Measurements from ENCODE around the gene SLC9A1. TPM values are rescaled to one million over a fixed set of nuclear protein-coding genes. Genes with fewer than 3 reads are reported as not detected.

Gene SLC9A1
- polyA plus RNA-seq, 1 donor (not counting 4 experiments of a cell fraction or from before 2014, with no cell fraction given): 12.4 TPM

DNA sequence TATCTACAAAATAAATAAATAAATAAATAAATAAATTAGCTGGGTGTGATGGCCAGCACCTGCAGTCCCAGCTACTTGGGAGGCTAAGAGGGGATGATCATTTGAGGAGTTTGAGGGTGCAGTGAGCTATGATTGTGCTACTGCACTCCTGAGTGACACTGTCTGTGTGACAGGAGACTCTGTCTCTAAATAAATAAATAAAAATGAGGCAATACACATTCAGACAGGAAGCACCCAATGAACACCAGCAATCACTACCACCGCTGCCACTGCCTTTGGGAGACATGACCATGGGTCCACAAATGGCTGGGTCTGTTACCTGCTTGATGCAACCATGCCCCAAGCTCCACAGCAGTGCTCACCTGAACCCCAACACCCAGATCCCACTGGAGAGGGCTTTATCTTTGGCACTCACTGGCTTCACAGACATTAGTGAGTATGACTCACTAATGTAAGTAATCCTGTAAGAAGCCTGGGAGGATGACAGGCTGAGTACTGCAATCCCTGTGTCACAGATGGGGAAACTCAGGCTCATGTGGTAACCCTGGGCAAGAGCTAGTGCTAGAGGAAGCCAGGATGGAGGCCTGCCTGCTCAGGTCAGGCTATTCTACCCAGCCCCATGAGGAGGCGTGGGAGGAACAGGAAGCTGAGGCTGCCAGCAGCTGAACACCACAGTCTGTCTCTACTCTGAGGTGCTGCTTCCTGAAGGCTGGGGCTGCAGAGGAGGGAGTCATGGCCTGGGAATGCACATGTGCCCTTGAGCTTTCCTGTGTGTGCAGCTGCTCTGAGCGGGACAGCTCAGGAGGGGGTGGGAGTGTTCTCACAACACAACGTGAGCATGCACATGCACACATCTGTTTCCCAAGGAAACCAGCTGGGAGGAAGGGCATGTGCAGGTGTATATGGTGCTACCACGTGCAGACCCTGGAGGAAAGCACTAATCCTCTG is 43.0 kb downstream of the SLC9A1 start:
- TF ChIP-seq, protein P1, sequence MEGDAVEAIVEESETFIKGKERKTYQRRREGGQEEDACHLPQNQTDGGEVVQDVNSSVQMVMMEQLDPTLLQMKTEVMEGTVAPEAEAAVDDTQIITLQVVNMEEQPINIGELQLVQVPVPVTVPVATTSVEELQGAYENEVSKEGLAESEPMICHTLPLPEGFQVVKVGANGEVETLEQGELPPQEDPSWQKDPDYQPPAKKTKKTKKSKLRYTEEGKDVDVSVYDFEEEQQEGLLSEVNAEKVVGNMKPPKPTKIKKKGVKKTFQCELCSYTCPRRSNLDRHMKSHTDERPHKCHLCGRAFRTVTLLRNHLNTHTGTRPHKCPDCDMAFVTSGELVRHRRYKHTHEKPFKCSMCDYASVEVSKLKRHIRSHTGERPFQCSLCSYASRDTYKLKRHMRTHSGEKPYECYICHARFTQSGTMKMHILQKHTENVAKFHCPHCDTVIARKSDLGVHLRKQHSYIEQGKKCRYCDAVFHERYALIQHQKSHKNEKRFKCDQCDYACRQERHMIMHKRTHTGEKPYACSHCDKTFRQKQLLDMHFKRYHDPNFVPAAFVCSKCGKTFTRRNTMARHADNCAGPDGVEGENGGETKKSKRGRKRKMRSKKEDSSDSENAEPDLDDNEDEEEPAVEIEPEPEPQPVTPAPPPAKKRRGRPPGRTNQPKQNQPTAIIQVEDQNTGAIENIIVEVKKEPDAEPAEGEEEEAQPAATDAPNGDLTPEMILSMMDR (optimal IDR thresholded peaks at IDR 0.05 in 1 of 3, IDR thresholded peaks at IDR 0.05 in 1 of 3, conservative IDR thresholded peaks at IDR 0.05 in 1 of 3; ENCODE audit: extremely low read depth in 1 of 3, insufficient read depth in 2 of 3, low read length in 3 of 3): peak; percentile 40 to 82 (median 69)
- TF ChIP-seq EZH2 (IDR thresholded peaks at IDR 0.05; ENCODE audit: low read length): no peak
- H3K36me3 ChIP-seq (ENCODE audit: control insufficient read depth in 2 of 2, extremely low read depth in 1 of 2, insufficient read depth in 2 of 2, low read length in 2 of 2): peaks cover 5 to 30% of the 10 kb centered on the region in 2 experiments
- DNase-seq (ENCODE audit: low read depth, low spot score): peak; percentile 100
- no peaks in the 10 kb centered on the region for H3K9me3 ChIP-seq (ENCODE audit: control insufficient read depth, low read depth, low read length)
- H3K27ac ChIP-seq (ENCODE audit: control insufficient read depth, insufficient read depth, low read length): peak overlapping the region; percentile 86
- H3K9me1 ChIP-seq (ENCODE audit: control insufficient read depth, extremely low read depth, insufficient read depth, low read length): peaks cover 5% of the 10 kb centered on the region
- H3K4me1 ChIP-seq (ENCODE audit: control insufficient read depth, extremely low read depth, insufficient read depth, low read length): peaks cover 36% of the 10 kb centered on the region
- peak overlapping the region; percentile 49 for H3K4me2 ChIP-seq (ENCODE audit: control insufficient read depth, extremely low read depth, insufficient read depth, low read depth, low read length)
- H3K4me3 ChIP-seq (ENCODE audit: control insufficient read depth in 2 of 3, extremely low read depth in 1 of 3, insufficient read depth in 2 of 3, low read depth in 1 of 3, low read length in 3 of 3): no peak overlapping the region
- H3K9ac ChIP-seq (ENCODE audit: control insufficient read depth, extremely low read depth, insufficient read depth, low read length): peak overlapping the region; percentile 57
- no peak overlapping the region for H2AFZ ChIP-seq (ENCODE audit: control insufficient read depth, low read length)
- no peaks in the 10 kb centered on the region for H3K27me3 ChIP-seq (ENCODE audit: control insufficient read depth, extremely low read depth, insufficient read depth, low read length)
- H3K79me2 ChIP-seq (ENCODE audit: control insufficient read depth, insufficient read depth, low read length): peaks cover 61% of the 10 kb centered on the region
- H4K20me1 ChIP-seq (ENCODE audit: control insufficient read depth, extremely low read depth, insufficient read depth, low read length): peaks cover 3% of the 10 kb centered on the region
- peak; percentile 100 for FAIRE-seq
- dilution Hi-C loops (cut with MboI; ENCODE audit: extremely low pct_ligation_motif_present, low sequenced_read_pairs): no loop called here

GRCh38 chr1:27109103-27109822 is 45.7 kb downstream of the SLC9A1 start:
- TF ChIP-seq, protein P1 (optimal IDR thresholded peaks at IDR 0.05 in 1 of 3, IDR thresholded peaks at IDR 0.05 in 1 of 3, conservative IDR thresholded peaks at IDR 0.05 in 1 of 3; ENCODE audit: extremely low read depth in 1 of 3, insufficient read depth in 2 of 3, low read length in 3 of 3): peak; percentile 33 to 53 (median 37)
- no peak for TF ChIP-seq EZH2 (IDR thresholded peaks at IDR 0.05; ENCODE audit: low read length)
- H3K36me3 ChIP-seq (ENCODE audit: control insufficient read depth in 2 of 2, extremely low read depth in 1 of 2, insufficient read depth in 2 of 2, low read length in 2 of 2): peaks cover 7 to 44% of the 10 kb centered on the region in 2 experiments
- H3K79me2 ChIP-seq (ENCODE audit: control insufficient read depth, insufficient read depth, low read length): peaks cover 38% of the 10 kb centered on the region
- H3K27ac ChIP-seq (ENCODE audit: control insufficient read depth, insufficient read depth, low read length): no peak overlapping the region
- H3K9me1 ChIP-seq (ENCODE audit: control insufficient read depth, extremely low read depth, insufficient read depth, low read length): no peaks in the 10 kb centered on the region
- H3K4me2 ChIP-seq (ENCODE audit: control insufficient read depth, extremely low read depth, insufficient read depth, low read depth, low read length): no peak overlapping the region
- DNase-seq (ENCODE audit: low read depth, low spot score): no peak
- H4K20me1 ChIP-seq (ENCODE audit: control insufficient read depth, extremely low read depth, insufficient read depth, low read length): peaks cover 3% of the 10 kb centered on the region
- dilution Hi-C loops (cut with MboI; ENCODE audit: extremely low pct_ligation_motif_present, low sequenced_read_pairs): no loop called here
- H2AFZ ChIP-seq (ENCODE audit: control insufficient read depth, low read length): no peak overlapping the region
- no peak for FAIRE-seq
- H3K27me3 ChIP-seq (ENCODE audit: control insufficient read depth, extremely low read depth, insufficient read depth, low read length): no peaks in the 10 kb centered on the region
- H3K9ac ChIP-seq (ENCODE audit: control insufficient read depth, extremely low read depth, insufficient read depth, low read length): no peak overlapping the region
- H3K4me1 ChIP-seq (ENCODE audit: control insufficient read depth, extremely low read depth, insufficient read depth, low read length): peaks cover 30% of the 10 kb centered on the region
- no peaks in the 10 kb centered on the region for H3K9me3 ChIP-seq (ENCODE audit: control insufficient read depth, low read depth, low read length)
- no peak overlapping the region for H3K4me3 ChIP-seq (ENCODE audit: control insufficient read depth in 2 of 3, extremely low read depth in 1 of 3, insufficient read depth in 2 of 3, low read depth in 1 of 3, low read length in 3 of 3)

Measured in keratinocyte (primary cell).